Esophagus squamous epithelium (tissue), 4 donors: ENCODE data around the gene RNF126.

Experiments
- CTCF ChIP-seq, 6 experiments: fragments of 450-650 bp in 4 of 6; fragments of 200-600 bp in 2 of 6; sonication (generic) in 2 of 6; IDR thresholded peaks; one replicate each; pipeline ENCODE4 v1.5.1; 2016 to 2019; ENCODE audit warnings: antibody characterized with exemption in 6 of 6, mild to moderate bottlenecking in 4 of 6, moderate library complexity in 4 of 6
- POLR2A ChIP-seq, 4 donors: fragments of 450-650 bp; IDR thresholded peaks; one replicate each; pipeline ENCODE4 v1.6.1; 2017; ENCODE audit warnings: antibody characterized with exemption in 4 of 4, mild to moderate bottlenecking in 4 of 4, moderate library complexity in 3 of 4

- TF ChIP-seq CTCF (IDR thresholded peaks at IDR 0.05) (no peak), POLR2A (IDR thresholded peaks at IDR 0.05) (no peak)
Observed at GRCh38 chr19:601790-602189, 61.2 kb downstream of the RNF126 start.
